Colonic mucosa (tissue), 4 donors: Measurements from ENCODE around the gene MTLN. TPM values are rescaled to one million over a fixed set of nuclear protein-coding genes. Genes with fewer than 3 reads are reported as not detected.
"Not testable (repeated sequence)": the region's sequence is repeated elsewhere in the genome, so short reads cannot be mapped to it uniquely, and the experiment has no call there.

ENCODE experiments used
- DNase-seq: peaks from one replicate; pipeline ENCODE4 v3.0.0-alpha.2; 2020
- H3K27ac ChIP-seq: fragments of 200-600 bp; one replicate; pipeline ENCODE4 v1.8.0; 2021
- H3K27me3 ChIP-seq: fragments of 200-600 bp; one replicate; pipeline ENCODE4 v1.8.0; 2021
- H3K36me3 ChIP-seq: fragments of 200-600 bp; one replicate; pipeline ENCODE4 v1.8.0; 2021
- H3K4me1 ChIP-seq: fragments of 200-600 bp; one replicate; pipeline ENCODE4 v1.8.0; 2021; ENCODE audit warnings: mild to moderate bottlenecking
- H3K4me3 ChIP-seq: fragments of 200-600 bp; one replicate; pipeline ENCODE4 v1.8.0; 2021
- H3K9ac ChIP-seq, 2 donors: one replicate each; pipeline ENCODE4 v1.7.0; 2013; ENCODE audit warnings: control low read depth in 2 of 2, low read depth in 2 of 2, low read length in 2 of 2
- H3K9me3 ChIP-seq: fragments of 200-600 bp; one replicate; pipeline ENCODE4 v1.8.0; 2021
- intact Hi-C: fragments of 100-400 bp; cut with DNase I; formaldehyde crosslinking; loops from one replicate; pipeline ENCODE4 v1.14.1; 2022
- total RNA-seq, 2 donors: library from RNA; stranded (reverse); fragmentation: NEBNext Ultra II Directional in 1 of 2; extraction: Animal tissue kit (Norgen Biotek cat#: 25700) in 1 of 2; gene quantifications; one replicate each; pipeline ENCODE4 v1.2.1, GENCODE V29; 2021
- TF ChIP-seq, protein P1 (sequence below): fragments of 200-600 bp; IDR thresholded peaks from one replicate; pipeline ENCODE4 v1.8.0; 2022; ENCODE audit warnings: antibody characterized with exemption, mild to moderate bottlenecking
- donor health status: healthy.
- donor health status: DM: no; HTN: no; CAD: no.
- donor health status: DM: no; HTN: no; CAD: no.

MTLN gene
- total RNA-seq, 2 donors from 2014 or later = 46.4 to 110 TPM

DNA sequence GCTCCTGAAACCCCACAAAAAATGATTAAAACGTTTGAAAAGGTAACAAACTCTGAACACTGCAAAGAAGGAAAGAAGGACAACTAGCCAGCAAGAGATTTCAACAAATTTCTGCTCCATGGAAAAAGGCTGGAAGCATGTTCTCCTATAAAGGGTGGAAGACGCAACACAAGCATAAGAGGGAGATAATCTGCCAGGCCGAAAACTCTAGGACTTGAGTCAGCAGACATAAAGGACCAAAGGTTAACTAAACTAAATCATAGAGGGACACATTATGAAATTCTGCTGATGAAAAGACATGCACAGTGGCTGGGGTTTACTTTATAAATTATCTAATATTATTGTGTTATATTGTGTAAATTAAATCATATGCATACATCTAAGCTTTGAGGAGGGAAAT lies 14.3 kb downstream of the MTLN start:
- Histone ChIP-seq H3K27ac (no peak overlapping the region), H3K4me1 (no peaks in the 10 kb centered on the region), H3K9ac (no peak overlapping the region), H3K27me3 (no peaks in the 10 kb centered on the region), H3K4me3 (no peak overlapping the region), H3K9me3 (no peaks in the 10 kb centered on the region), H3K36me3 (no peaks in the 10 kb centered on the region)
- TF ChIP-seq, protein P1, sequence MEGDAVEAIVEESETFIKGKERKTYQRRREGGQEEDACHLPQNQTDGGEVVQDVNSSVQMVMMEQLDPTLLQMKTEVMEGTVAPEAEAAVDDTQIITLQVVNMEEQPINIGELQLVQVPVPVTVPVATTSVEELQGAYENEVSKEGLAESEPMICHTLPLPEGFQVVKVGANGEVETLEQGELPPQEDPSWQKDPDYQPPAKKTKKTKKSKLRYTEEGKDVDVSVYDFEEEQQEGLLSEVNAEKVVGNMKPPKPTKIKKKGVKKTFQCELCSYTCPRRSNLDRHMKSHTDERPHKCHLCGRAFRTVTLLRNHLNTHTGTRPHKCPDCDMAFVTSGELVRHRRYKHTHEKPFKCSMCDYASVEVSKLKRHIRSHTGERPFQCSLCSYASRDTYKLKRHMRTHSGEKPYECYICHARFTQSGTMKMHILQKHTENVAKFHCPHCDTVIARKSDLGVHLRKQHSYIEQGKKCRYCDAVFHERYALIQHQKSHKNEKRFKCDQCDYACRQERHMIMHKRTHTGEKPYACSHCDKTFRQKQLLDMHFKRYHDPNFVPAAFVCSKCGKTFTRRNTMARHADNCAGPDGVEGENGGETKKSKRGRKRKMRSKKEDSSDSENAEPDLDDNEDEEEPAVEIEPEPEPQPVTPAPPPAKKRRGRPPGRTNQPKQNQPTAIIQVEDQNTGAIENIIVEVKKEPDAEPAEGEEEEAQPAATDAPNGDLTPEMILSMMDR = no peak
- DNase-seq = no peak
- intact Hi-C loops = no loop called here

DNA sequence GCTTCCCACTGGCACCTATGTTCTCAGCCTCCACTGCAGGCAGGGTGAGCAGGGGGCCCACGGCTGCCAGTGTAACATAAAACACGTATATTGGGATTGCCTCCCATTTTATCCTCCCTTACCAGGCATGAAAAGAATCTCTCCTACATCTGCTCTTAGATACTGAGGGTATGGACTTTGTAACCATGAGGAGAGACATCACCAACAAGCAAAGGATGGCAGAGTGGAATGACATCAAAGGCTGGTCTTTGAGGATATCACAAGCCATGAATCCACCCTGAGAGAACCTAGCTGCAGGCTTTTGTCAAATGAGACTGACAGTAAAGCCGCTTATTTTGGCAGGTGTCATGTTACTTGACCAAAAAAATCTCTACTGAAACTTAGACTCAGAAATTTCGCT lies 14.9 kb downstream of the MTLN start:
- DNase-seq = no peak
- Histone ChIP-seq H3K9ac (no peak overlapping the region), H3K27ac (no peak overlapping the region), H3K27me3 (no peaks in the 10 kb centered on the region), H3K4me1 (no peaks in the 10 kb centered on the region), H3K4me3 (no peak overlapping the region), H3K36me3 (no peaks in the 10 kb centered on the region), H3K9me3 (no peaks in the 10 kb centered on the region)
- TF ChIP-seq, protein P1 = no peak
- intact Hi-C loops = no loop called here

DNA sequence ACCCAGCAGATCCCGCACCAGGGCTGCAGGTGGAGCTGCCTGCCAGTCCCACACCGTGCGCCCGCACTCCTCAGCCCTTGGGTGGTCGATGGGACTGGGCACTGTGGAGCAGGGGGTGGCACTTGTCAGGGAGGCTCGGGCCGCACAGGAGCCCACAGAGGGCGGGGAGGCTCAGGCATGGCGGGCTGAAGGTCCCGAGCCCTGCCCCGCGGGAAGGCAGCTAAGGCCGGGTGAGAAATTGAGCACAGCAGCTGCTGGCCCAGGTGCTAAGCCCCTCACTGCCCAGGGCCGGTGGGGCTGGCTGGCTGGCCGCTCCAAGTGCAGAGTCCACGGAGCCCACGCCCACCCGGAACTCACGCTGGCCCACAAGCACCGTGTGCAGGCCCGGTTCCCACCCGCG lies 22.2 kb downstream of the MTLN start:
- H3K4me1 ChIP-seq, H3K9me3 ChIP-seq, H3K36me3 ChIP-seq, H3K4me3 ChIP-seq, H3K9ac ChIP-seq, H3K27ac ChIP-seq, intact Hi-C loops, DNase-seq, H3K27me3 ChIP-seq: not testable (repeated sequence)

DNA sequence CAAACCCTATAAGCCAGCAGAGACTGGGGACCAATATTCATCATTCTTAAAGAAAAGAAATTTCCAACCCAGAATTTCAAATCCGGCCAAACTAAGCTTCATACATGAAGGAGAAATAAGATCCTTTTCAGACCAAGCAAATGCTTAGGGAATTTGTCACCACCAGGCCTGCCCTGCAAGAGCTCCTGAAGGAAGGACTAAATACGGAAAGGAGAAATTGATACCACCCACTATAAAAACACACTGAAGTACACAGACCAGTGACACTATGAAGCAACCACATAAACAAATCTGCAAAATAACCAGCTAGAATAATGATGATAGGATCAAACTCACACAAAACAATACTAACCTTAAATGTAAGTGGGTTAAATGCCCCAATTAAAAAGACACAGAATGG lies 29.9 kb downstream of the MTLN start:
- DNase-seq = no peak
- Histone ChIP-seq H3K9me3 (no peaks in the 10 kb centered on the region), H3K4me1 (no peaks in the 10 kb centered on the region), H3K27ac (no peak overlapping the region), H3K36me3 (no peaks in the 10 kb centered on the region), H3K4me3 (no peak overlapping the region), H3K9ac (no peak overlapping the region), H3K27me3 (no peaks in the 10 kb centered on the region)
- intact Hi-C loops = no loop called here
- TF ChIP-seq, protein P1 = no peak

DNA sequence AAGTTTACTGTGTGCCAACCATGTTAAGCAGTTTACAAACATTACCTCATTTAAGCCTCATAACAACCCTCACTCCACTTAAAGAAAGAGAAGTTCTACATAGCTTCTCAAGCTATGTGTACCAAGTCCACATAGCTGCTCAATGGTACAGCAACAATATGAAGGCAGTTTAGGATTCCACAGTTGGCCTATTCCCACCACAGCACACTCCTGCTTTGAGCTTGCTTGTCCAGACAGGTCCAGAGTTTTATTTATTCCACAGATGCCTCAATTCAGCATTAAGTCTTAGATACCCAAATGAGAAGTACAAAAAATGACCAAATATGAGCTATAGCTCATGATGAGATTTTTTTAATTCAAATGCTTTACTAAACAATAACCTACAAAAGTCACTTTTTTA lies 32.3 kb downstream of the MTLN start:
- H3K36me3 ChIP-seq = no peaks in the 10 kb centered on the region

DNA sequence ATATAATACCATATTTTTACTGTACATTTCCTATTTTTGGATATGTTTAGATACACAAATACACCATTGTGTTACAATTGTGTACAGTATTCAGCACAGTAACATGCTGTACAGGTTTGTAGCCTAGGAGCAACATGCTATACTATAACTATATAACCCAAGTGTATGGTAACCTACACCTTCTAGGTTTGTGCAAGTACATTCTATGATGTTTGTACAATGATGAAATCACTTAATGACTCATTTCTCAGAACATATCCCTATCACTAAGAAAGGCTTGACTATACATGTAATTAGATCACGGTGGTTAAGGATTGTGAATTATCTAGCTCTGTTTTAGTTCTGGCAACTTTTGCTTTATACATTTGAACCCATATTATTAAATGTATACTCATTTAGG lies 38.8 kb downstream of the MTLN start:
- no peak for DNase-seq
- H3K9me3 ChIP-seq = no peaks in the 10 kb centered on the region
- H3K9ac ChIP-seq = no peak overlapping the region
- intact Hi-C loops = no loop called here
- no peaks in the 10 kb centered on the region for H3K4me1 ChIP-seq
- no peaks in the 10 kb centered on the region for H3K27me3 ChIP-seq
- H3K36me3 ChIP-seq = no peaks in the 10 kb centered on the region
- no peak overlapping the region for H3K27ac ChIP-seq
- TF ChIP-seq, protein P1 = no peak
- H3K4me3 ChIP-seq = no peak overlapping the region

More for the DNA sequence above, 32.3 kb downstream of the MTLN start:
- Histone ChIP-seq H3K4me1 (no peaks in the 10 kb centered on the region), H3K4me3 (no peak overlapping the region), H3K27me3 (no peaks in the 10 kb centered on the region), H3K9ac (no peak overlapping the region), H3K27ac (no peak overlapping the region), H3K9me3 (no peaks in the 10 kb centered on the region)
- intact Hi-C loops = no loop called here
- TF ChIP-seq, protein P1 = no peak
- DNase-seq = no peak
